GM21786 (cell line): ENCODE results near the gene INKA1.

Source experiments
- ATAC-seq: cut with Tn5 transposase; IDR thresholded peaks from one replicate; pipeline ENCODE4 v1.9.1; 2021; ENCODE audit not compliant: unreplicated experiment

The INKA1 gene

GRCh38 chr3:49786357-49787181, 16.5 kb upstream of the INKA1 start, which contains the start of gene IP6K1:
Gene IP6K1, minus strand, starts transcription at chr3:49786542. Its CDS starts 38,502 bp downstream, at chr3:49748040.
- ATAC-seq: peak; percentile 99

- no peak for ATAC-seq
These were observed 15.9 kb upstream of the INKA1 start for GRCh38 chr3:49787182-49787464.

- no peak for ATAC-seq
These were observed 15.5 kb upstream of the INKA1 start for GRCh38 chr3:49787536-49787935.

GRCh38 chr3:49788056-49788455, 15.0 kb upstream of the INKA1 start:
- ATAC-seq: no peak

- ATAC-seq: no peak
These were observed 12.2 kb upstream of the INKA1 start for GRCh38 chr3:49790626-49791411.

- no peak for ATAC-seq
These were observed 11.5 kb upstream of the INKA1 start for GRCh38 chr3:49791571-49791970.

- no peak for ATAC-seq
These were observed 10.5 kb upstream of the INKA1 start for GRCh38 chr3:49792371-49793150.

- ATAC-seq: no peak
These were observed 9.5 kb upstream of the INKA1 start for GRCh38 chr3:49793486-49794085.

GRCh38 chr3:49794431-49794830, 8.6 kb upstream of the INKA1 start:
- no peak for ATAC-seq

GRCh38 chr3:49794926-49795905, 7.8 kb upstream of the INKA1 start:
- no peak for ATAC-seq

- ATAC-seq: no peak
These were observed 4.0 kb upstream of the INKA1 start for GRCh38 chr3:49799105-49799504.

GRCh38 chr3:49799761-49800160, 3.3 kb upstream of the INKA1 start, which contains the start of gene CDHR4:
Gene CDHR4, minus strand, starts transcription at chr3:49799873. Its CDS starts 61 bp downstream, at chr3:49799812.
- ATAC-seq: no peak

GRCh38 chr3:49801160-49801559, 1.9 kb upstream of the INKA1 start:
- ATAC-seq: no peak

GRCh38 chr3:49803465-49804140, 542 bp downstream of the INKA1 start:
- peak; percentile 6 for ATAC-seq

- ATAC-seq: no peak
These were observed 1.3 kb downstream of the INKA1 start for GRCh38 chr3:49804141-49805041.

GRCh38 chr3:49805367-49805782, 2.3 kb downstream of the INKA1 start:
- no peak for ATAC-seq

- ATAC-seq: no peak
These were observed 3.0 kb downstream of the INKA1 start for GRCh38 chr3:49805897-49806701.
